Panc1 (cell line): Measurements from ENCODE around the gene NOS1AP. TPM values are rescaled to one million over a fixed set of nuclear protein-coding genes. Genes with fewer than 3 reads are reported as not detected.
A peak's percentile ranks its signal among the peaks of the same experiment; 100 is the strongest.

Source experiments
- ATAC-seq: fragments of 200-7000 bp; cut with Tn5 transposase; 2 replicates; pipeline ENCODE4 v1.9.1; 2020; ENCODE audit warnings: mild to moderate bottlenecking, moderate library complexity
- BruUV-seq: library from RNA; stranded (reverse); fragments of 400-500 nt; replicated peaks from 2 replicates; lab custom pipeline; 2021; lab: Mats Ljungman, UMichigan
- CTCF ChIA-PET: fragments of 300-600 bp; sonication (Branson Sonifier 250); formaldehyde crosslinking; loops from one replicate; lab custom pipeline; 2022; ENCODE audit warnings: antibody characterized with exemption; lab: Charles Lee
- POLR2A ChIA-PET: fragments of 300-600 bp; sonication (Branson Sonifier 250); formaldehyde crosslinking; loops from one replicate; lab custom pipeline; 2022; ENCODE audit warnings: antibody characterized with exemption; lab: Charles Lee
- DNase-seq: peaks from one replicate; pipeline ENCODE4 v3.0.0-alpha.2; 2010; ENCODE audit warnings: low read depth, low spot score
- H3K27ac ChIP-seq: 2 replicates; pipeline ENCODE4 v1.5.1; 2011; ENCODE audit warnings: mild to moderate bottlenecking, low read length, inconsistent platforms
- H3K27me3 ChIP-seq: fragments of 200-500 bp; sonication (Bioruptor generic); 2 replicates; pipeline ENCODE4 v1.6.0; 2014; ENCODE audit warnings: low read length, inconsistent platforms; ENCODE audit not compliant: control insufficient read depth, insufficient read depth
- H3K36me3 ChIP-seq: fragments of 200-500 bp; sonication (Bioruptor generic); 2 replicates; pipeline ENCODE4 v1.5.1; 2014; ENCODE audit warnings: inconsistent platforms, mild to moderate bottlenecking, low read length, moderate library complexity; ENCODE audit not compliant: control insufficient read depth, insufficient read depth
- H3K4me1 ChIP-seq: 2 replicates; pipeline ENCODE4 v1.5.1; 2011; ENCODE audit warnings: inconsistent platforms, mild to moderate bottlenecking, low read length, moderate library complexity; ENCODE audit not compliant: control insufficient read depth, insufficient read depth
- H3K4me3 ChIP-seq, 2 experiments: 2 replicates each; pipeline ENCODE4 v1.5.1; 2011 to 2012; ENCODE audit warnings: low read depth in 2 of 2, low read length in 2 of 2, mild to moderate bottlenecking in 2 of 2, inconsistent platforms in 1 of 2, moderate library complexity in 1 of 2
- H3K9me3 ChIP-seq: fragments of 200-500 bp; sonication (Bioruptor generic); 2 replicates; pipeline ENCODE4 v1.5.1; 2014; ENCODE audit warnings: low read depth, mild to moderate bottlenecking, inconsistent platforms, low read length, moderate library complexity; ENCODE audit not compliant: control insufficient read depth, insufficient read depth
- POLR2AphosphoS5 ChIP-seq: IDR thresholded peaks from 2 replicates; pipeline ENCODE4 v1.6.1; 2012; ENCODE audit warnings: mild to moderate bottlenecking, low read depth, low read length, moderate library complexity
- SIN3A ChIP-seq: IDR thresholded peaks from 2 replicates; pipeline ENCODE4 v1.6.1; 2012; ENCODE audit warnings: low read depth, mild to moderate bottlenecking, low read length, moderate library complexity, borderline replicate concordance; ENCODE audit not compliant: insufficient read depth
- TCF7L2 ChIP-seq: IDR thresholded peaks from 2 replicates; pipeline ENCODE4 v1.6.1; 2011; ENCODE audit warnings: mild to moderate bottlenecking, low read depth, low read length, inconsistent platforms
- in situ Hi-C: cut with HindIII; loops from 2 replicates; pipeline ENCODE4 v1.10.0; 2016; ENCODE audit warnings: low sequenced_read_pairs, low pct_unique_long_range_greater_than_20kb
- intact Hi-C: fragments of 100-400 bp; cut with micrococcal nuclease; formaldehyde crosslinking; loops from one replicate; pipeline ENCODE4 v1.10.0; 2022; ENCODE audit not compliant: unreplicated experiment
- total RNA-seq: library from RNA; stranded (reverse); gene quantifications from one replicate; pipeline ENCODE4 v1.2.1, GENCODE V29; 2021; ENCODE audit not compliant: unreplicated experiment
- TF ChIP-seq, protein P1 (sequence below): fragments of 450-650 bp; IDR thresholded peaks from 2 replicates; pipeline ENCODE4 v1.5.1; 2017; ENCODE audit warnings: mild to moderate bottlenecking
- TF ChIP-seq, protein P2 (sequence below), 2 experiments: IDR thresholded peaks; 2 replicates each; pipeline ENCODE4 v1.6.1; 2011 to 2012; ENCODE audit warnings: low read depth in 2 of 2, control low read depth in 1 of 2, low read length in 1 of 2, mild to moderate bottlenecking in 1 of 2, moderate library complexity in 1 of 2; ENCODE audit not compliant: insufficient read depth in 1 of 2

Gene NOS1AP
- total RNA-seq, 1 experiment from 2014 or later = 27.9 TPM

DNA sequence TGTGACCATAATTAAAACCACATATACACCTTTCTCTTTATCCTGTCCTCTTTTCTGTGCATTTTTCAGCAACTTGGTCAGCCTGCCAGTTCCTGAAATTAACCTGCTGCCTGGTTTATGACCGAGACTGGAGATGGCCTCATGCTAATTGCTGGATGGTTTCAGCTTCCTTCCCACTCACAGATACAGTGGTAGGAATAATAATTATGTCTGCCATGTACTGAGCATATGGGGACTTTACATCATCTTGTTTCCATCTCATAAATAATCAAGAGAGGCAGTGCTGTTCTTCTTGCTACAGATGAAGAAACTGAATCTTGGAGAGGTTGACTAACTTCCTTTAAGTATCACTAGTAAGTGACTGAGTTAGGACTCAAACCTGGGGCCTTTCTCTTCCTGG, 148.2 kb downstream of the NOS1AP start:
- Histone ChIP-seq H3K27ac (peak overlapping the region; percentile 98), H3K9me3 (no peaks in the 10 kb centered on the region), H3K4me1 (peaks cover 94% of the 10 kb centered on the region), H3K27me3 (no peaks in the 10 kb centered on the region), H3K4me3 (no peak overlapping the region), H3K36me3 (no peaks in the 10 kb centered on the region)
- intact Hi-C loops = no loop called here
- TF ChIP-seq SIN3A (no peak), TCF7L2 (no peak), POLR2AphosphoS5 (no peak)
- TF ChIP-seq, protein P1, sequence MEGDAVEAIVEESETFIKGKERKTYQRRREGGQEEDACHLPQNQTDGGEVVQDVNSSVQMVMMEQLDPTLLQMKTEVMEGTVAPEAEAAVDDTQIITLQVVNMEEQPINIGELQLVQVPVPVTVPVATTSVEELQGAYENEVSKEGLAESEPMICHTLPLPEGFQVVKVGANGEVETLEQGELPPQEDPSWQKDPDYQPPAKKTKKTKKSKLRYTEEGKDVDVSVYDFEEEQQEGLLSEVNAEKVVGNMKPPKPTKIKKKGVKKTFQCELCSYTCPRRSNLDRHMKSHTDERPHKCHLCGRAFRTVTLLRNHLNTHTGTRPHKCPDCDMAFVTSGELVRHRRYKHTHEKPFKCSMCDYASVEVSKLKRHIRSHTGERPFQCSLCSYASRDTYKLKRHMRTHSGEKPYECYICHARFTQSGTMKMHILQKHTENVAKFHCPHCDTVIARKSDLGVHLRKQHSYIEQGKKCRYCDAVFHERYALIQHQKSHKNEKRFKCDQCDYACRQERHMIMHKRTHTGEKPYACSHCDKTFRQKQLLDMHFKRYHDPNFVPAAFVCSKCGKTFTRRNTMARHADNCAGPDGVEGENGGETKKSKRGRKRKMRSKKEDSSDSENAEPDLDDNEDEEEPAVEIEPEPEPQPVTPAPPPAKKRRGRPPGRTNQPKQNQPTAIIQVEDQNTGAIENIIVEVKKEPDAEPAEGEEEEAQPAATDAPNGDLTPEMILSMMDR = no peak
- TF ChIP-seq, protein P2, sequence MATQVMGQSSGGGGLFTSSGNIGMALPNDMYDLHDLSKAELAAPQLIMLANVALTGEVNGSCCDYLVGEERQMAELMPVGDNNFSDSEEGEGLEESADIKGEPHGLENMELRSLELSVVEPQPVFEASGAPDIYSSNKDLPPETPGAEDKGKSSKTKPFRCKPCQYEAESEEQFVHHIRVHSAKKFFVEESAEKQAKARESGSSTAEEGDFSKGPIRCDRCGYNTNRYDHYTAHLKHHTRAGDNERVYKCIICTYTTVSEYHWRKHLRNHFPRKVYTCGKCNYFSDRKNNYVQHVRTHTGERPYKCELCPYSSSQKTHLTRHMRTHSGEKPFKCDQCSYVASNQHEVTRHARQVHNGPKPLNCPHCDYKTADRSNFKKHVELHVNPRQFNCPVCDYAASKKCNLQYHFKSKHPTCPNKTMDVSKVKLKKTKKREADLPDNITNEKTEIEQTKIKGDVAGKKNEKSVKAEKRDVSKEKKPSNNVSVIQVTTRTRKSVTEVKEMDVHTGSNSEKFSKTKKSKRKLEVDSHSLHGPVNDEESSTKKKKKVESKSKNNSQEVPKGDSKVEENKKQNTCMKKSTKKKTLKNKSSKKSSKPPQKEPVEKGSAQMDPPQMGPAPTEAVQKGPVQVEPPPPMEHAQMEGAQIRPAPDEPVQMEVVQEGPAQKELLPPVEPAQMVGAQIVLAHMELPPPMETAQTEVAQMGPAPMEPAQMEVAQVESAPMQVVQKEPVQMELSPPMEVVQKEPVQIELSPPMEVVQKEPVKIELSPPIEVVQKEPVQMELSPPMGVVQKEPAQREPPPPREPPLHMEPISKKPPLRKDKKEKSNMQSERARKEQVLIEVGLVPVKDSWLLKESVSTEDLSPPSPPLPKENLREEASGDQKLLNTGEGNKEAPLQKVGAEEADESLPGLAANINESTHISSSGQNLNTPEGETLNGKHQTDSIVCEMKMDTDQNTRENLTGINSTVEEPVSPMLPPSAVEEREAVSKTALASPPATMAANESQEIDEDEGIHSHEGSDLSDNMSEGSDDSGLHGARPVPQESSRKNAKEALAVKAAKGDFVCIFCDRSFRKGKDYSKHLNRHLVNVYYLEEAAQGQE (IDR thresholded peaks at IDR 0.05; ENCODE audit: insufficient read depth in 1 of 2, low read depth in 2 of 2, low read length in 1 of 2) = no peak
- no peak for ATAC-seq
- CTCF ChIA-PET = no interaction called here
- no TSS peak for BruUV-seq
- POLR2A ChIA-PET = no interaction called here
- no peak for DNase-seq
- in situ Hi-C loops = no loop called here

DNA sequence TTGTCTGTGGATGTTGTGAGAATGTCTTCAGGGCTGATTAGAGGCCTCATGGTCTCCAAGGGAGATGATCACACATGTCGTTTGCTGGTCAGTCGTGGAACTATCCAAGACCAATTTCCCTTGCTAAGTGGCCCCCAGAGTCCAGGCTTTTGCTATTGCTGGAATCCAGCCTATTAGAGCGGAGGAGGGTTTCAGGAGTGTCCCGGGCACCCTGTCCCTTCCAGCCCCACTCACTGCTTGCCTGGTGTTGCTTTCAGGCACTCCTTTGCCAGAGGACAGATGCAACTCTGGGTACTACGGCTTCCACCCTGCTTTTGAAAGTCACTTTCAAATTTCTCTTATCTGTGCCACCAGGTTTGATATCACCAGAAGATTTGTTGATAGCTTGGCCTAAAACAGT, 149.1 kb downstream of the NOS1AP start:
- BruUV-seq = no TSS peak
- Histone ChIP-seq H3K4me3 (no peak overlapping the region), H3K36me3 (no peaks in the 10 kb centered on the region), H3K27ac (peak overlapping the region; percentile 98), H3K9me3 (no peaks in the 10 kb centered on the region), H3K27me3 (no peaks in the 10 kb centered on the region), H3K4me1 (peaks cover 94% of the 10 kb centered on the region)
- in situ Hi-C loops (no loop called here), intact Hi-C loops (no loop called here)
- DNase-seq (no peak), ATAC-seq (no peak)
- POLR2A ChIA-PET = no interaction called here
- TF ChIP-seq POLR2AphosphoS5 = no peak
- no peak for TF ChIP-seq TCF7L2
- TF ChIP-seq, protein P1 = no peak
- TF ChIP-seq, protein P2 (IDR thresholded peaks at IDR 0.05; ENCODE audit: insufficient read depth in 1 of 2, low read depth in 2 of 2, low read length in 1 of 2) = no peak
- no peak for TF ChIP-seq SIN3A
- CTCF ChIA-PET = no interaction called here
